HepG2 (cell line): ENCODE data around the gene TULP4. TPM values are rescaled to one million over a fixed set of nuclear protein-coding genes. Genes with fewer than 3 reads are reported as not detected.

Experiments used
- ATAC-seq: fragments of 200-7000 bp; cut with Tn5 transposase; 3 replicates; pipeline ENCODE4 v1.9.1; 2020; ENCODE audit warnings: mild to moderate bottlenecking, moderate library complexity
- BruUV-seq: library from RNA; stranded (reverse); fragments of 400-500 nt; replicated peaks from 2 replicates; lab custom pipeline; 2021; lab: Mats Ljungman, UMichigan
- CTCF ChIA-PET: fragments of 300-600 bp; formaldehyde crosslinking; extraction: SDS; loops from one replicate; lab custom pipeline; 2021; ENCODE audit warnings: low total read pairs, inconsistent platforms, low intra/inter-chr PET ratio; lab: Yijun Ruan, JAX
- POLR2A ChIA-PET: fragments of 350-600 bp; sonication (Branson Sonifier 250); formaldehyde crosslinking; loops from one replicate; lab custom pipeline; 2020; ENCODE audit warnings: antibody characterized with exemption, inconsistent platforms; lab: Yijun Ruan, JAX
- DNase-seq: peaks from one replicate; pipeline ENCODE4 v3.0.0-alpha.2; 2015; ENCODE audit warnings: low spot score
- FAIRE-seq: peaks from 3 replicates; lab custom pipeline; 2011; peaks lifted over from hg19 to GRCh38; lab: Jason Lieb, UNC
- H2AFZ ChIP-seq: one replicate; pipeline ENCODE4 v1.6.1; 2011; ENCODE audit warnings: low read length, inconsistent platforms
- H3K27ac ChIP-seq: fragments of 300-600 bp; 3 replicates; pipeline ENCODE4 v1.8.0; 2011; ENCODE audit warnings: mixed run types, mild to moderate bottlenecking, mixed read lengths, low read length, inconsistent platforms; ENCODE audit not compliant: insufficient read depth; ENCODE audit errors: extremely low read length
- H3K27me3 ChIP-seq, 2 experiments: fragments of 200-600 bp in 1 of 2; 2 replicates in 1 of 2; 3 replicates in 1 of 2; pipeline versions ENCODE4 v1.6.0 to v1.8.0; 2011; ENCODE audit warnings: low read length in 2 of 2, mild to moderate bottlenecking in 2 of 2, moderate library complexity in 2 of 2, inconsistent platforms in 1 of 2; ENCODE audit not compliant: insufficient read depth in 2 of 2, control insufficient read depth in 1 of 2
- H3K36me3 ChIP-seq, 2 experiments: fragments of 200-600 bp in 1 of 2; replicated peaks in 1 of 2; 2 replicates in 1 of 2; 3 replicates in 1 of 2; pipeline versions ENCODE4 v1.5.1 to v1.8.0; 2011; ENCODE audit warnings: low read length in 2 of 2, inconsistent platforms in 1 of 2; ENCODE audit not compliant: insufficient read depth in 2 of 2, control insufficient read depth in 1 of 2
- H3K4me1 ChIP-seq: 2 replicates; pipeline ENCODE4 v1.5.1; 2012; ENCODE audit warnings: low read length, inconsistent platforms; ENCODE audit not compliant: insufficient read depth
- H3K4me2 ChIP-seq: 2 replicates; pipeline ENCODE4 v1.6.0; 2011; ENCODE audit warnings: low read depth, low read length, inconsistent platforms
- H3K4me3 ChIP-seq, 3 experiments: fragments of 200-600 bp in 1 of 3; sonication (generic), shearing (Covaris generic) in 1 of 3; replicated peaks in 1 of 3; 2 replicates each; pipeline ENCODE4 v1.5.1; 2011 to 2016; ENCODE audit warnings: low read length in 3 of 3, inconsistent platforms in 2 of 3, low read depth in 2 of 3, mild to moderate bottlenecking in 2 of 3, control low read depth in 1 of 3, mixed read lengths in 1 of 3; ENCODE audit not compliant: insufficient read depth in 1 of 3
- H3K79me2 ChIP-seq: one replicate; pipeline ENCODE4 v1.6.1; 2011; ENCODE audit warnings: low read length, inconsistent platforms; ENCODE audit not compliant: insufficient read depth
- H3K9ac ChIP-seq: 2 replicates; pipeline ENCODE4 v1.6.0; 2011; ENCODE audit warnings: mild to moderate bottlenecking, low read depth, low read length, inconsistent platforms; ENCODE audit not compliant: insufficient read depth
- H3K9me3 ChIP-seq: 2 replicates; pipeline ENCODE4 v1.5.1; 2012; ENCODE audit warnings: mild to moderate bottlenecking, low read length
- H4K20me1 ChIP-seq: 2 replicates; pipeline ENCODE4 v1.6.0; 2011; ENCODE audit warnings: inconsistent platforms, mild to moderate bottlenecking, low read length, moderate library complexity; ENCODE audit not compliant: insufficient read depth
- ATF2 ChIP-seq: sonication (generic); formaldehyde crosslinking; IDR thresholded peaks from 2 replicates; pipeline ENCODE4 v1.4.0; 2020; ENCODE audit warnings: missing genetic modification reagents
- FOXC1 ChIP-seq: sonication (generic); formaldehyde crosslinking; IDR thresholded peaks from 2 replicates; pipeline ENCODE4 v1.8.0; 2022; ENCODE audit warnings: mild to moderate bottlenecking, missing genetic modification reagents, borderline replicate concordance
- GFI1 ChIP-seq: sonication (generic); formaldehyde crosslinking; IDR thresholded peaks from 2 replicates; pipeline ENCODE4 v1.5.0; 2020; ENCODE audit warnings: missing genetic modification reagents, mild to moderate bottlenecking, borderline replicate concordance
- KDM5A ChIP-seq: fragments of 200-600 bp; sonication (generic); IDR thresholded peaks from 2 replicates; pipeline ENCODE4 v1.7.0; 2018; ENCODE audit warnings: antibody characterized with exemption, mild to moderate bottlenecking, low read length, borderline replicate concordance
- MBNL3 ChIP-seq: fragments of 250-450 bp; sonication (Bioruptor Pico); conservative IDR thresholded peaks from 2 replicates; pipeline ENCODE4 v1.8.0; 2022; ENCODE audit warnings: mild to moderate bottlenecking, inconsistent platforms
- ONECUT2 ChIP-seq: sonication (generic); formaldehyde crosslinking; IDR thresholded peaks from 2 replicates; pipeline ENCODE4 v1.4.0; 2020; ENCODE audit warnings: missing genetic modification reagents
- SP4 ChIP-seq: sonication (generic); formaldehyde crosslinking; IDR thresholded peaks from 2 replicates; pipeline ENCODE4 v1.8.1; 2023; ENCODE audit warnings: mild to moderate bottlenecking, missing genetic modification reagents
- SRY ChIP-seq: sonication (generic); formaldehyde crosslinking; IDR thresholded peaks from 2 replicates; pipeline ENCODE4 v1.8.0; 2022; ENCODE audit warnings: mild to moderate bottlenecking, missing genetic modification reagents
- U2AF2 ChIP-seq: fragments of 200-400 bp; formaldehyde crosslinking; IDR thresholded peaks from 2 replicates; pipeline ENCODE4 v1.6.1; 2017; ENCODE audit warnings: low read depth, mild to moderate bottlenecking, low read length
- ZBTB7B ChIP-seq: sonication (generic); formaldehyde crosslinking; IDR thresholded peaks from 2 replicates; pipeline ENCODE4 v1.4.0; 2020; ENCODE audit warnings: missing genetic modification reagents
- ZNF121 ChIP-seq: sonication (generic); formaldehyde crosslinking; IDR thresholded peaks from 2 replicates; pipeline ENCODE4 v1.5.0; 2020; ENCODE audit warnings: mild to moderate bottlenecking, missing genetic modification reagents
- ZNF777 ChIP-seq: sonication (generic); formaldehyde crosslinking; IDR thresholded peaks from 2 replicates; pipeline ENCODE4 v1.4.0; 2020; ENCODE audit warnings: missing genetic modification reagents
- ZSCAN20 ChIP-seq: sonication (generic); formaldehyde crosslinking; IDR thresholded peaks from 2 replicates; pipeline ENCODE4 v1.4.0; 2020; ENCODE audit warnings: missing genetic modification reagents, mild to moderate bottlenecking, borderline replicate concordance
- in situ Hi-C: cut with HindIII; loops from 2 replicates; pipeline ENCODE4 v1.10.0; 2017; ENCODE audit warnings: low pct_unique_long_range_greater_than_20kb; ENCODE audit not compliant: extremely low pct_ligation_motif_present
- intact Hi-C: fragments of 100-400 bp; cut with micrococcal nuclease; formaldehyde crosslinking; loops from one replicate; pipeline ENCODE4 v1.10.0; 2022; ENCODE audit not compliant: unreplicated experiment
- polyA plus RNA-seq, 8 experiments: library from polyadenylated mRNA; depleted of rRNA in 3 of 8; stranded (reverse) in 7 of 8; unstranded in 1 of 8; fragments of >200 nt; fragmentation: Illumina TruSeq in 4 of 8; extraction: Trizol in 4 of 8; gene quantifications; 2 replicates each; pipeline versions ENCODE4 v1.2.1 to v1.2.3, GENCODE V29; 2011 to 2016; ENCODE audit warnings: low read depth in 4 of 8, missing spikeins in 1 of 8, mixed read lengths in 1 of 8; ENCODE audit not compliant: insufficient read depth in 1 of 8
- total RNA-seq, 5 experiments: library from RNA; depleted of rRNA; stranded (reverse); fragments of >200 nt; fragmentation: Illumina TruSeq; extraction: Trizol; gene quantifications; 2 replicates each; pipeline ENCODE4 v1.2.3, GENCODE V29; 2016; ENCODE audit warnings: low read depth in 1 of 5
- TF ChIP-seq, protein P1 (sequence below): sonication (generic); formaldehyde crosslinking; conservative IDR thresholded peaks from 2 replicates; pipeline ENCODE4 v1.8.0; 2022; ENCODE audit warnings: mild to moderate bottlenecking, moderate library complexity, missing genetic modification reagents
- TF ChIP-seq, protein P2 (sequence below): sonication (generic); formaldehyde crosslinking; IDR thresholded peaks from 2 replicates; pipeline ENCODE4 v1.5.1; 2020; ENCODE audit warnings: missing genetic modification reagents, mild to moderate bottlenecking, borderline replicate concordance
- TF ChIP-seq, protein P3 (sequence below): sonication (generic); formaldehyde crosslinking; IDR thresholded peaks from 2 replicates; pipeline ENCODE4 v1.8.0; 2022; ENCODE audit warnings: mild to moderate bottlenecking, missing genetic modification reagents, moderate library complexity

TULP4 gene
- total and polyA plus RNA-seq, 2 of the 13 experiments (the other 11 are each of a cell fraction or from before 2014, with no cell fraction given) = 21.1 to 122 TPM

DNA sequence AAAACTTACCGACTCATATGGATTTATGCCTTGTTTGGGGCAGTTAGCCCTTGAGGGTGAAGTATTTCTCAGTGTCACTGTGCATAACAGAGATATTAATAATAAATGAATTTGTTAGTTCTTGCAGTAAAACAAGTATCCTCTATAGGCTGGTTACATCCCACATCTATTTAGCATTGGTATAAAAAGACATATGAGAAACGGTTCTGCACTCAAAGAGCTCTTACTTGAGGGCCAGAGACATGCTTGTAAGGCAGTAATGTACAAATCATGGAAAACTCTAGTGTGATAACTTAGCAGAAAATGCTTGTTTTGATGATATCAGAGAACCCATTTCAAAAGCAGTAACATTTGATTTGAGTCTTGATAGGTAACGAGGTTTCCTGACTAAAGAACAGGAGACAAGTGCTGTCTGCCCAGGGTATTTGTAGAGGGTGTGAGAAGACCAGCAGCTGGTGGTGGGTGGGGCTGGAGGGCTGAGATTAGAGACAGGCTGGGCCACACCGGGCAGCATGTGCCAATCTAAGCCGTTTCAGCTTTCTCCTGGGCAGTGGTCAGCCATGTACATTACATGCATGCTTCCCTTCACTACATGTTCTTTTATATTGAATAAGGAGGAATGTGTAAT lies 46.3 kb downstream of the TULP4 start (continued):
- TF ChIP-seq MBNL3 (CRISPR knock-in tag) = no peak
- TF ChIP-seq, protein P1, sequence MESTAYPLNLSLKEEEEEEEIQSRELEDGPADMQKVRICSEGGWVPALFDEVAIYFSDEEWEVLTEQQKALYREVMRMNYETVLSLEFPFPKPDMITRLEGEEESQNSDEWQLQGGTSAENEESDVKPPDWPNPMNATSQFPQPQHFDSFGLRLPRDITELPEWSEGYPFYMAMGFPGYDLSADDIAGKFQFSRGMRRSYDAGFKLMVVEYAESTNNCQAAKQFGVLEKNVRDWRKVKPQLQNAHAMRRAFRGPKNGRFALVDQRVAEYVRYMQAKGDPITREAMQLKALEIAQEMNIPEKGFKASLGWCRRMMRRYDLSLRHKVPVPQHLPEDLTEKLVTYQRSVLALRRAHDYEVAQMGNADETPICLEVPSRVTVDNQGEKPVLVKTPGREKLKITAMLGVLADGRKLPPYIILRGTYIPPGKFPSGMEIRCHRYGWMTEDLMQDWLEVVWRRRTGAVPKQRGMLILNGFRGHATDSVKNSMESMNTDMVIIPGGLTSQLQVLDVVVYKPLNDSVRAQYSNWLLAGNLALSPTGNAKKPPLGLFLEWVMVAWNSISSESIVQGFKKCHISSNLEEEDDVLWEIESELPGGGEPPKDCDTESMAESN (CRISPR knock-in tag) = no peak
- TF ChIP-seq, protein P2, sequence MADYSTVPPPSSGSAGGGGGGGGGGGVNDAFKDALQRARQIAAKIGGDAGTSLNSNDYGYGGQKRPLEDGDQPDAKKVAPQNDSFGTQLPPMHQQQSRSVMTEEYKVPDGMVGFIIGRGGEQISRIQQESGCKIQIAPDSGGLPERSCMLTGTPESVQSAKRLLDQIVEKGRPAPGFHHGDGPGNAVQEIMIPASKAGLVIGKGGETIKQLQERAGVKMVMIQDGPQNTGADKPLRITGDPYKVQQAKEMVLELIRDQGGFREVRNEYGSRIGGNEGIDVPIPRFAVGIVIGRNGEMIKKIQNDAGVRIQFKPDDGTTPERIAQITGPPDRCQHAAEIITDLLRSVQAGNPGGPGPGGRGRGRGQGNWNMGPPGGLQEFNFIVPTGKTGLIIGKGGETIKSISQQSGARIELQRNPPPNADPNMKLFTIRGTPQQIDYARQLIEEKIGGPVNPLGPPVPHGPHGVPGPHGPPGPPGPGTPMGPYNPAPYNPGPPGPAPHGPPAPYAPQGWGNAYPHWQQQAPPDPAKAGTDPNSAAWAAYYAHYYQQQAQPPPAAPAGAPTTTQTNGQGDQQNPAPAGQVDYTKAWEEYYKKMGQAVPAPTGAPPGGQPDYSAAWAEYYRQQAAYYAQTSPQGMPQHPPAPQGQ (CRISPR knock-in tag) = no peak
- no peak for TF ChIP-seq ONECUT2 (CRISPR knock-in tag)
- no peak for TF ChIP-seq ZSCAN20 (CRISPR knock-in tag)
- TF ChIP-seq FOXC1 (CRISPR knock-in tag) = no peak

GRCh38 chr6:158361068-158361467 lies 48.8 kb downstream of the TULP4 start:
- H3K27me3 ChIP-seq = no peaks in the 10 kb centered on the region
- DNase-seq (no peak), FAIRE-seq (no peak), ATAC-seq (no peak)
- H3K36me3 ChIP-seq = no peaks in the 10 kb centered on the region
- H2AFZ ChIP-seq = no peak overlapping the region
- CTCF ChIA-PET = no interaction called here
- in situ Hi-C loops (no loop called here), intact Hi-C loops (no loop called here)
- no TSS peak for BruUV-seq
- no peak overlapping the region for H3K4me2 ChIP-seq
- POLR2A ChIA-PET = no interaction called here
- no peak overlapping the region for H3K9ac ChIP-seq
- peaks cover 10% of the 10 kb centered on the region for H3K4me1 ChIP-seq
- H3K4me3 ChIP-seq = no peak overlapping the region
- peaks cover 45% of the 10 kb centered on the region for H3K79me2 ChIP-seq
- H3K9me3 ChIP-seq = no peaks in the 10 kb centered on the region
- H4K20me1 ChIP-seq = peaks cover 3% of the 10 kb centered on the region; the same call in 1 of the 2 replicates
- no peak overlapping the region for H3K27ac ChIP-seq
- TF ChIP-seq KDM5A (no peak), ZNF121 (CRISPR knock-in tag) (no peak), ZBTB7B (no peak), GFI1 (CRISPR knock-in tag) (no peak), ATF2 (no peak), ZNF777 (CRISPR knock-in tag) (no peak), SRY (CRISPR knock-in tag) (no peak), U2AF2 (no peak), SP4 (CRISPR knock-in tag) (no peak)
- TF ChIP-seq, protein P3, sequence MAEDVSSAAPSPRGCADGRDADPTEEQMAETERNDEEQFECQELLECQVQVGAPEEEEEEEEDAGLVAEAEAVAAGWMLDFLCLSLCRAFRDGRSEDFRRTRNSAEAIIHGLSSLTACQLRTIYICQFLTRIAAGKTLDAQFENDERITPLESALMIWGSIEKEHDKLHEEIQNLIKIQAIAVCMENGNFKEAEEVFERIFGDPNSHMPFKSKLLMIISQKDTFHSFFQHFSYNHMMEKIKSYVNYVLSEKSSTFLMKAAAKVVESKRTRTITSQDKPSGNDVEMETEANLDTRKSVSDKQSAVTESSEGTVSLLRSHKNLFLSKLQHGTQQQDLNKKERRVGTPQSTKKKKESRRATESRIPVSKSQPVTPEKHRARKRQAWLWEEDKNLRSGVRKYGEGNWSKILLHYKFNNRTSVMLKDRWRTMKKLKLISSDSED = no peak
